Coronary artery (tissue), 2 donors: Measurements from ENCODE around the gene LRRC8D.
"Not testable (repeated sequence)": the region's sequence is repeated elsewhere in the genome, so short reads cannot be mapped to it uniquely, and the experiment has no call there.

ENCODE experiments used
- DNase-seq: peaks from one replicate; pipeline ENCODE4 v3.0.0-alpha.2; 2017; ENCODE audit warnings: low spot score
- H3K27ac ChIP-seq, 2 donors: fragments of 200-600 bp; sonication (generic); one replicate each; pipeline ENCODE4 v1.5.1; 2016 to 2019
- H3K4me3 ChIP-seq: fragments of 200-600 bp; sonication (generic); 2 replicates; pipeline ENCODE4 v1.5.1; 2016; ENCODE audit warnings: mild to moderate bottlenecking, moderate library complexity
- CTCF ChIP-seq: fragments of 200-600 bp; sonication (generic); IDR thresholded peaks from one replicate; pipeline ENCODE4 v1.5.1; 2019; ENCODE audit warnings: antibody characterized with exemption

Gene LRRC8D

DNA sequence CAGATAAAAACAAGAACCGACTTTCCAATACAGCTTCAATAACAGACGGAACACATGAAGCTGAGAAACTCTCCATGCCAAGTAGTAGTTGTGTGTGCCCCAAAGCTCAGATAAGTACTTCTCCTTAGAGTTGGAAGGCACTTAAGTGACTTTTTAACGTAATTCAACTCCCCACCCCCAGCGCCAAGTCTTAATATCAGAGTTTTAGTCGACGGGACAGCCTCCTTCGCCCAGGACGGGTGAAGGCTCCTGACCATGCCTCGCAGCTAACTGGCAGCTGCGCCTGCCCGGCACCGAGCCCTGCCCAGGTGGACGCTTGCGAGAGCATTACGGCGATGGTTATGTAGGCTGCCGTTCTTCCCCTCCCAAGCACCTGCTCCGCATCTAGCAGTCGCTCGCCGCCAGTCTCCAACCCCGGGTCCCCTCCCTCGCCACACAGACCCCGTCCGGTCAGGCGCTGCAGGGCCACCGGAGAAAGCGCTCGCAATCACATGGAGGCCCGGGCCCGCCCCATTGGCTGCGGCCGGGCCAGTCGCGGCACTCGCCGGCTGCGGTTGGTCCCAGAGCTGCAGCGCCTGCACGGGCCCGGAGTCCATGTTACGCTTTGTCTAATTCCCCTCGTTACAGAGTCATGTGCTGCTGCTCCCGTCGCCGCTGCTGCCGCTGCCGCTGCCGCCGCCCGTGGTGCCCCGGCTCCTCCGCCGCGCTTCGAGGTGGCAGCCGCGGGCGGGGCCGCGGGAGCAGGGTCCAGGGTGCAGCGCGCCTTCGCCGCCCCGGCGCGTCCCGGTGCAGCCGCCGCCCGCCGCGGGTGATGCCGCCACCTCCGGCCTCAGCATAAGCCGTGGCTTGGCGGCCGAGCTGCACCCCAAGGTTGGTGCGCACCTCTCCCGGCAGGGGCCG lies at the start of gene LRRC8D:
TSS of gene LRRC8D (plus strand) at position 611 of the 900 bp plus-strand sequence. CDS start 112,037 bp downstream, outside the sequence.
- peak; percentile 91 for DNase-seq
- peak within 1 kb of the TSS; percentile 93 for H3K4me3 ChIP-seq
- TF ChIP-seq CTCF = no peak
- peak within 1 kb of the TSS; percentile 34 to 85 for H3K27ac ChIP-seq

DNA sequence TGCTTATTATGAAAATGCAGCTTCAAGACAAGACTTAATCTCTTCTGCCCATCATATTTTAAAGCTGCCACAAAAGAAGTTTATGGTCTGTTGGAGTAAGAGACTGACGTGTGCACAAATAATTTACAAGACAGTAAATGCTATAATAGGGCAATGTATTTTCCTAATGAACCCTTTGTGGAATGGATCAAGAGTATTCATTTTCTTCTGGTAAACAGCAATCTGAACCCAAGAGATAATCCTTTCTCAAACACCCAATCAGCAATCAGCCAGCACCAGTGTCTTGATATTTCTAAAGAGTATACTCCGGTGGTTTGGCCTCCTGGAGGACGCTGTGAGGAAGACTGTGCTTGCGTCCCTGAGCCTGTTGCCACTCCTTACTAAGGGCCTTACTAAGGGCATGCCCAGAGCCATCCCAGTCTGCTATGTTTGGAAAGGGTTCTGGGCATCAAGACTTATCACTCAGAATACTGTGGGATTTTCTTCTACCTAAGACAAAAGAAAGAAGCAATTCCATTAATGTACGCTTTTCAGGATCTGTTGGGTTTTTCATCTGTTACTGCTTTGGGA lies 48.8 kb upstream of the LRRC8D start:
- Histone ChIP-seq H3K27ac (no peak overlapping the region), H3K4me3 (no peak overlapping the region)
- no peak for TF ChIP-seq CTCF
- no peak for DNase-seq

DNA sequence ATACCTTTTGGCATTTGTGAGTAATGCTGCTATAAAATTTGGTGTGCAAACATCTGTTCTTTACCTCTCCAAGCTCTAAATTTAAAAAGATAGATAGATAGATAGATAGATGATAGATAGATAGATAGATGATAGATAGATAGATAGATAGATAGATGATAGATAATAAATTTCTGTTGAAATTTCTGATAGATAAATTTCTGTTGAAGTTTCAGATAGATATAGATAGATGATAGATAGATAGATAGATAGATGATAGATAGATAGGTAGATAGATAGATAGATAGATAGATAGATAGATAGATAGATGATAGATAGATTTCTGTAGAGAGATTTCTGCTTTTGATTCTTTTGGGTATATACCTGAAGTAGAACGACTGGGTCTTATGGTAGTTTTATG lies 44.7 kb upstream of the LRRC8D start:
- H3K4me3 ChIP-seq, DNase-seq, H3K27ac ChIP-seq: not testable (repeated sequence)

- H3K4me3 ChIP-seq, DNase-seq, H3K27ac ChIP-seq: not testable (repeated sequence)
Observed at GRCh38 chr1:89777271-89777670, 43.6 kb upstream of the LRRC8D start.

DNA sequence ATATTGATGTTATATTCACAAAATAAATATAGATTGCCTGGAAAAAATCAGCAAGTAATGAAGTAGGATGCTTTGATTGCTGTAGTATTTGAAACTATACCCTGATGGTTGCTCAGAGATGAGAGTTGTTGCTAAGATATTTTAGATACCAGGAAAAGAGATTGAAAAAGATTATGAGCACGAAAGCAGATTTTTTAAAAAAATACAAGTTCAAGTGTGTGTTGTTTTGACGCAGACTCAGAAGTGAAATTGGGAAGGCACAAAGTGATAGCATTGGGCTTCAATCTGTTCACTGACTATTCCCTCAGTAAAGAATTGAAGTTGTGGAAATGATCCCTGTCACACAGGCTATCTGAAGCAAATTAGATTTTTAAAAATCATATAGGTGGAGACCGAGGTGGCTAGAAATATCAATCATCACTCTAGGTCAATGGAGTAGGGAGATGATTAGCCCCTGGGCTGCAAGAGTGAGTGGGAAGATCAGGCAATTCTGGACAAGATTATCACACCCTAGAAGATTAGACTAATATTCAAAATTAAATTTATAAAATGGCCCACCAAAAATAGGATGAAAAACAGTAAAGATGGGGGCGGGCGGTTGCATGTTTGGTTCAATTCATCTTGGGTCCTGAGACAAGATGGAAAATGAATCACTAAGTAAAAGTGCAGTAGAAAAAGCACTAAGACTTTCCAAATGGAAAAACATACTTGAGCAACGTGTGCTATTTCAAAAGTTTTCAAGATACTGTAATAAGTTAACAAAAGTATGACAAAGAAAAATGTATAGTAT lies 41.5 kb upstream of the LRRC8D start:
- H3K27ac ChIP-seq = no peak overlapping the region
- TF ChIP-seq CTCF = no peak
- DNase-seq = no peak
- no peak overlapping the region for H3K4me3 ChIP-seq

DNA sequence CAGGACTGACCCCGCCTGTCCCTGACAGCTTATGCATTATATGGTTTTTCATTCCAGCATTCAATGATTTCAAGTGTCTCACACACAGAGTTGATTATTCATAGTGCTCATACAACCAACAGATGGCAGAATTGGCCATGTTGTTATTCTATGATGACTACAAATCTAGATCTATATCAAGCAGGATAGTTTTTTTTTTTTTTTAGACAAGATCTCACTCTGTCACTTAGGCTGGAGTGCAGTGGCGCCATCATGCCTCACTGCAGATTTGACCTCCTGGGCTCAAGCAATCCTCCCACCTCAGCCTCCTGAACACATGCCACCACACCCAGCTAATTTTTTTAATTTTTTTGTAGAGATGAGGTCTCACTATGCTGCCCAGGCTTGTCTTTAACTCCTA lies 40.1 kb upstream of the LRRC8D start:
- no peak overlapping the region for H3K4me3 ChIP-seq
- H3K27ac ChIP-seq = no peak overlapping the region
- no peak for DNase-seq
- no peak for TF ChIP-seq CTCF

GRCh38 chr1:89781494-89782126 lies 39.2 kb upstream of the LRRC8D start:
- DNase-seq = no peak
- no peak for TF ChIP-seq CTCF
- no peak overlapping the region for H3K27ac ChIP-seq
- no peak overlapping the region for H3K4me3 ChIP-seq
